Activated T-cell treated with anti-CD3 and anti-CD28 coated beads for 24 hours (primary cell): ENCODE results near the gene HYOU1.
A peak's percentile ranks its signal among the peaks of the same experiment; 100 is the strongest.
"Not testable (repeated sequence)": the region's sequence is repeated elsewhere in the genome, so short reads cannot be mapped to it uniquely, and the experiment has no call there.

ENCODE experiments used
- DNase-seq: peaks from one replicate; pipeline ENCODE4 v3.0.0-alpha.2; 2020; ENCODE audit warnings: low read depth

Gene HYOU1

GRCh38 chr11:119057000-119057769 lies at the start of gene HYOU1:
TSS of gene HYOU1 (minus strand) at chr11:119057205. CDS start at chr11:119056160, 1,045 bp downstream.
- peak; percentile 98 for DNase-seq

- DNase-seq = no peak
These were observed 46.8 kb upstream of the HYOU1 start for GRCh38 chr11:119103793-119104192.

DNA sequence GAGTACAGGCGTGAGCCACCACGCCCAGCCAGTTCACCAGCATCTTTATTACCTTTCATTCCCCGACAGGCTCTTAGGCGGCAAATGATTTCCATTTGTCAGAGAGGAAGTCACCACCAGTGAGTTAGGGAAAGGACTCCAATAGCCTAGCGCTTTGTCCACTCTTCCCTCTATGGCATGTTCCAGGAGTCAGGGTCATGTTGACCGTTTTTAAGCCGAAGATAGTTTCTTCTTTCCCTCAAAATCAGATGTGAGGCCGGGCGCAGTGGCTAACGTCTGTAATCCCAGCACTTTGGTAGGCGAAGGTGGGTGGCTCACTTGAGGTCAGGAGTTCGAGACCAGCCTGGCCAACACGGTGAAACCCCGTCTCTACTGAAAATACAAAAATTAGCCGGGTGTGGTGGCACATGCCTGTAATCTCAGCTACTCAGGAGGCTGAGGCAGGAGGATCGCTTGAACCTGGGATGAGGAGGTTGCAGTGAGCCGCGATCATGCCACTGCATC lies 46.2 kb upstream of the HYOU1 start:
- DNase-seq = not testable (repeated sequence)

DNA sequence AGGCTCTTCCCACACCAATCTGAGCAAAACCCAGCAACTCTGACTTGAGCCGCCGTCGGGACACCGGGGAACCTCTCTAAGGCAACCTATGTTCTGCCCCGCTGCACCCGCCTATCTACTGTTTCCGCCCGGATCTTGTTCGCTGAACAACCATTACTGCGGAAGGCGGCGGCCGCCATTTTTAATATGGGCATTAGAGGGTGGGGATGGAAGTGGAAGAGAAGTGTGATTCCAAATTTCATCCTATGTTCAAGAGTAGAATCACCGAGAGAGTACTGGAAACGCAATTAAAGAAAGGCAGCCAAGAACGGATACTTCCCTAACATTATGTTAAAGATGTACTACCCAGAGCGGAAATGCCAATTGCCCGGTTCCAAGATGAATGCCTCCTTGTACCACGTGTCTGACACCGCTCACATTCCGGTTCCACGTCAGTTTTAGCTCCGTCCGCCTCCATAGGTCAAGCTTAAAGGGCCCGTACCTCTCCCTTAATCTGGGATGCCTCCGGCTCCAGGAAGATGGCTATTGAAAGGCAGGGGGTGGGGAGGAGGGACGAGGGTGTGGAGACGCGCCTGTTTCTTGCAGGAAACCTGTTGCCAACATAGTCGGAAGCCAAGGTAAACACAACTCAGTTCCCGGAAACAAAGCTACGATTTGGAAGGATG lies 44.9 kb upstream of the HYOU1 start, which contains the start of gene DPAGT1:
Gene DPAGT1 (minus strand): TSS at position 95 of the 665 bp plus-strand sequence. CDS start 198 bp downstream, outside the sequence.
- DNase-seq = peak; percentile 81

- DNase-seq = no peak
These were observed 44.2 kb upstream of the HYOU1 start for GRCh38 chr11:119100994-119101758.

DNA sequence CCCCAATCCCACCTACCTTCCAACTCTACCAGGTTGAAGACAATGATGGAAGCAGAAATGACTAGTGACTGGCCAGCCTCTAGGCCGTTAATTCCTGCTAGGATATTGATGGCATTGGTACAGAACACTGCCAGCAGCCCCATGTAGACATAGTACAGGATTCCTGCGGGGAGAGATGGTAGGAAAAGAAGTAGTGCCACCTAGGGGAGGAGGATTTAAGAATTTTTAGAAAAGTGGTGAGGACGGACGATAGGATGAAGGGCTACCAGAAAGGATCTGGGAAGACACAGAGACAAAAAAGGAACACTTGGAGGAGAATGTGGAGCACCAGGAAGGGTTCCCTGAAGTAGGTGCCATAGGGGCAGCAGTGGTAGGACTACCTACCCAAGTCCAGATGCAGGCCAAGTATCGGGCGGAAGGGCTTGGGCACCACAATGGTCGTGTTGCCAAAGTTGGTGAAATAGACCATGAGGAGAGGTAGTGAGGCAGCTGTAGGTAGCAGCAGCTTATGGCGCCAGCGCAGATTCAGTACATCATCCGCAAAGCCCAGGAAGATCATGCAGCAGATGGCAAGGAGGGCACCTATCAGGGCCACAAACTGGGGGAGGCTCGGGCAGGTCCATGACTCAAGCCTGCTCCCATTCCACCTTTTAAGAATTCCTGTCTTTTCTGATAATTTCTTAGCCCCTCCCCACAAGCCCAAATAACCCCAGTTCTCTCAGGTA lies 43.4 kb upstream of the HYOU1 start:
- no peak for DNase-seq

DNA sequence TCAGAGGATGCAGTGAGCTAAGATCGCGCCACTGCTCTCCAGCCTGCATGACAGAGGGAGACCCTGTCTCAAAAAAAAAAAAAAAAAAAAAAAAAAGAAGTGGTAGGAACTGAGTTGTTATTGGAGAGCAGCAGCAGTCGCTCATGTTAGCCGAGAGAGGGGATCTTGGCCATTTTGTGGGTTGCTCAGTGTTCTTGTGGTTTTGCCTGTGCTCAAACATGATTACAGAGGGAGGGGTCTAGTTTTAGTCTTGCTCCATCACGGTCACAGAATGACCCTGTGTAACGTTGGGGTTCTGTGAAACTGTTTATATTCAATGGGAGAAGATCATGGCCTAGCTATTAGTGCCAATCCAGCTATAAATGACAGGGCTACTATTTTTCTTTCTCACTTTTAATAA lies 42.7 kb upstream of the HYOU1 start:
- no peak for DNase-seq

DNA sequence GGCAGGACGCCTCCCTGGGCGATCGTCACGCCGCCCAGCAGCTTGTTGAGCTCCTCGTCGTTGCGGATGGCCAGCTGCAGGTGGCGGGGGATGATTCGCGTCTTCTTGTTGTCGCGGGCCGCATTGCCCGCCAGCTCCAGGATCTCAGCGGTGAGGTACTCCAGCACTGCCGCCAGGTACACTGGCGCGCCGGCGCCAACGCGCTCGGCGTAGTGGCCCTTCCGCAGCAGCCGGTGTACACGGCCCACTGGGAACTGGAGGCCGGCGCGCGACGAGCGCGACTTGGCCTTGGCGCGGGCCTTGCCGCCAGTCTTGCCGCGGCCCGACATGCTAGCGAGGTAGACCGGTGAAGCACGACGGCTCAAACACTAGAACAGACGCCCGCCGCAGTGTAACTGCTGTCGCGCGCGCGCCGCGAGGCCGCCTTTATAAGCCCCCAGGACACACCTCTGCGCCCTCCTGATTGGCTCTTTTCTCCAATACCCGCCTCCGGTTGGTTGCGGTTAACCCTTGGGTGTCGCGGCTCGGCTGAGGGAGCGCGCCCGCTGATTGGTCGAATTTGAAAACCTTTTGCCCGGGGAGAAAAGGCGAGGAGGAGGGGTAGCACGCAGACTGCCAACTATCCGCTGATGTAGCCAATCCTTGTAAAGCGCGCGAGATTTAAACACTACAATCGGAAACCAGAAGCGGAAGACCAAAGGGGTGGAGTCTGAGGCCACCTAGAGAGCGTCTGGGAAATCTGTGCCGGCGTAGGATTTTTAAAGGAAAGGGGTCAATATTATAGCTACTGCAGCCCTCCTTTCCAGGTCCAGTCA lies 38.3 kb upstream of the HYOU1 start:
- DNase-seq = peak; percentile 99

DNA sequence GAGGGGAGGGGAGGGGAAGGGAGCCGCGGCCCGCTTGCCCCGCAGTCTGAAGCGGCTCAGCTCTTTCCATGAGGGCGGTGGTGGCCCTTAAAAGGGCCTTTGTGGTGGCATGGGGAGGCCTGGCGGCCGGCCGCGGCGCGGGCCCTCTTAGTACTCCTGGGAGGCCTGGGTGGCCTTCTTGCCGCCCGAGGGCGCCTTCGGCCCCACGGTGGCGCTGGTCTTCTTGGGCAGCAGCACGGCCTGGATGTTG lies 37.7 kb upstream of the HYOU1 start:
- DNase-seq = peak; percentile 49

DNA sequence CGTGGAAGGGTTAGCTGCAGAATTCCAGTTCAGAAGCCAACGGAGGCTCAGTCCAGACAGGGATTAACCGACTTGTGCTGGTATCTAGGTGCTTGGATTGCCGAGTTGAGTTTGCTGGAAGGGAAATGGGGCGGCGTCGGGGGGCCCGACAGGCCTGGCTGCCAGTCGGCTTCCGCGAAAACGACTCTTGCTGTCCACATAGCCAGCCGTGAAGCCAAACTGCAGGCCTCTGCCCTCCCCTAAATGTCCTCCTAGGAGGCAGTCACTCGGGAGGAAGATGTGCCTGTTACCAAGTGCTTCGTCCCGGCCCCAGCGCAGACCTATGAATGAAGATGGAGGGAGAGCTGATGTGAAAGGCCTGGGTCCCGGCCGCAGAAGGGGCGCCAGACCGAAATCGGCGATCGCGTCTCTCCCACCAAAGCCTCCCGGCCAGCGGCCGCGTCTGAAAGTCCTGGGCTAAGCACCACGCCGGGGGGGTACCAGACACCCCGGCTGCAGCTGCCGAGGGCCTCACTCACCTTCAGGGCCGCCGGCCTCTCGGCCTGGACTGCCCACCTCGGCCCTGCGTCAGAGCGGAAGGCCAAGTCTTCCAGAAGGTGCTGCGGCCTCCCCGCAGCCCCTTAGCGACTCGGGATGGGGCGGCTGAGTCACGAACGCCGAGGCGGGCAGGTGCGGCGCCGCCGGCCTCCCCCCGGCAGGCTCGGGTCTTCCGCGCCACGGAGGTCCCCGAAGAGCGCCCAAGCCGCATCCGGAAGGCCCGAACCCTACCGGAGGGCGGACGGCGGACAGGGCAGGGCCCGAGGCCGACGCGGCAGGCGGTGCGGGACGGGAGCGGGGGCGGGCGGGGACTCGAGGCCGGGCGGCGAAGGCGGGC lies 37.2 kb upstream of the HYOU1 start:
- DNase-seq = peak; percentile 35

- no peak for DNase-seq
These were observed 36.2 kb upstream of the HYOU1 start for GRCh38 chr11:119092880-119093842.

DNA sequence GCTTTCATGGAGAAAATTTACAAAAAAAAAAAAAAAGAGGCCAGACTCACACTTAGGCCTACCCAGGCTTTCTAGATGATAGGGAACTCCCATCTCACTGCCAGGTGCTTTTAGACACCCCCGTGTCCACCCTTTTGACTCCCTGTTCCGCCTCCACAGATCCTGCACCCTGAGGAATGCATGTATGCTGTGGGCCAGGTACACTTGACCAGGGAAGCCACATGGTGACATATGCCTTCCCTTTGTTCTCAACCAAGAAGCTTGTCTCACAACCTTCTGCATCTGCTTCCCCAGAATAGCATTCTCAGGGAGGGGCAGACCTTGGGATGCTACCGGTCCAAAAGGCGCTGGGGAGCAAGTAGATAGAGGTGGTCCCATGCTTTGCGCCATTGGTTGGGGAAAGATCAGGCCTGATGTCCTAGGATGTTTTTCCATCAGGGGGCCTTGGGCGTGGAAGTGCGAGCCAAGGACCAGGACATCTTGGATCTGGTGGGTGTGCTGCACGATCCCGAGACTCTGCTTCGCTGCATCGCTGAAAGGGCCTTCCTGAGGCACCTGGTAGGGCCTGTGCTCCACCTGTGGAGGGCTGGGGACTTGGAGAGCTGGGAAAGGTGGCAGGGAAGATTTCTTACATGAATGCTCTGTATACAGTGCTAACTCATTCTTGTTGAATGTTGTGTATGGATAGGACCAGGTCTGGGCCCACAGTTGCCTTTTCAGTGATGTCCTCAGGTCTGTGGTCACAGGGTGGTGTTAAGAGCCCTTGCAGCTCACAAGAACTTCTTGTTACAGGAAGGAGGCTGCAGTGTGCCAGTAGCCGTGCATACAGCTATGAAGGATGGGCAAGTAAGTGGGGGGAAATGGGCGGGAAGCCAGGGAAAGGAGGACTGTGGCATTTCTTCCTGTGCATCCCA lies 35.2 kb upstream of the HYOU1 start:
- no peak for DNase-seq

DNA sequence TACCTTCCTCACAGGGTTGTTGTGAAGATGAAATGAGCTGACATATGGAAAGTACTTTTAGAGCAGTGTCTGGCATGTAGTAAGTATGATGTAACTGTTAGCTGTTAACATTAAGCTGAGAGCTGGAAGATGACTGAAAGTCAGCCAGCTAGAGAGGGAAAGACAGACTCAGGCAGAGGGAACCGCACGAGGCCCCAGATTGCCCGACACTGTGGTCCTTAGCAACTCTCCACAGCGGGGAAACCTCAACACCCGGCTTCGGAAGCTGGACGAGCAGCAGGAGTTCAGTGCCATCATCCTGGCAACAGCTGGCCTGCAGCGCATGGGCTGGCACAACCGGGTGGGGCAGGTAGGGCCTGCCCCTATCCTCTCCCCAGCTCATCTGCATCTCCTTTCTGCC lies 34.2 kb upstream of the HYOU1 start:
- DNase-seq = no peak

- DNase-seq = no peak
These were observed 32.3 kb upstream of the HYOU1 start for GRCh38 chr11:119089319-119089718.

- no peak for DNase-seq
These were observed 31.4 kb upstream of the HYOU1 start for GRCh38 chr11:119088406-119088805.

DNA sequence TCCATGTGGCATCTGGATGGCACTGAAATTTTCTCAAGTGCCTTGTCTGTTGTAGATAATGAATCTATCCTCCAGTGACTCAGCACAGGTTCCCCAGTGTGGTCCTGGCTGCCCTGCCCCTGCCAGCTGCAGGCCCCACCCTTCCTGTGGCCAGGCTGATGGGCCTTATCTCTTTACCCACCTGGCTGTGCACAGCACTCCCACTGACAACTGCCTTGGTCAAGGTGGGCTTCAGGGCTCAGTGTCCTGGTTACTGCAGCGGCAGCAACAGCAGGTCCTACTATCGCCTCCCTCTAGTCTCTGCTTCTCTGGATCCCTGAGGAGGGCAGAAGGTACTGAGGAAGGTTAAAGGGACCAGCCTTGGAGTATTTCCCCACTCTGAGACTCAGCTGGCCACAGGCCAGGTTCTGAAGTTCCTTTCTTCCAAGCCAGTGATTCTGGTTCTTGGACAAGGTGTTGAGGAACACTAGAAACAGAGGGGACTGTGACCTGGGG lies 30.8 kb upstream of the HYOU1 start:
- DNase-seq = no peak

- DNase-seq = no peak
These were observed 30.1 kb upstream of the HYOU1 start for GRCh38 chr11:119087123-119087522.

DNA sequence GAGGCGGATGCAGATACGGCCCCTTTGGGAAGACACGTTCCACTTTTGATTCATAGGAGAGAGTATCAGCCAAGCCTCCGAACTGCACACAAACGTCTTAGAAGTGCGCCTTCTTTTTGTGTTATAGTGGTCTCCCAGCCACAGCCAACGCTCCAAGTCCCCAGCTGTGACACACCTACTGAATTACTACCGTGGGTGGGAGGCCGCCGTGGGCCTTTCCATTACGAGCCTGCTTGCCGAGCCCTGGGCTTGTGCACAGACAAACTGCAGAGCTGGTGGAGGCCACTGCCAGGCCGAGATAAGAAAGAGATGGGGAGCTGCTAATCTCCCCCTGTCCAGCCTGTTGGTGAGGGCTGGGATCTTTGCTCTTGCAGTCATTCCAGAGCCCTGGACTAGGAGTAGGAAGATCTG lies 28.4 kb upstream of the HYOU1 start:
- DNase-seq = no peak
